Activated CD4-positive, CD25-positive, alpha-beta regulatory T cell treated with anti-CD3 and anti-CD28 coated beads, Interleukin-2, amount 50 U/mL, for 24 hours (primary cell): ENCODE data around the gene ZNF831.
A peak's percentile ranks its signal among the peaks of the same experiment; 100 is the strongest.

ENCODE experiments used
- ATAC-seq, 2 donors: fragments of 150-1000 bp; cut with Tn5 transposase; one replicate each; pipeline ENCODE4 v1.10.0; 2021; ENCODE audit warnings: mild to moderate bottlenecking in 1 of 2, moderate library complexity in 1 of 2

Gene ZNF831

GRCh38 chr20:59141818-59142581, 21.6 kb upstream of the ZNF831 start:
- ATAC-seq = no peak

DNA sequence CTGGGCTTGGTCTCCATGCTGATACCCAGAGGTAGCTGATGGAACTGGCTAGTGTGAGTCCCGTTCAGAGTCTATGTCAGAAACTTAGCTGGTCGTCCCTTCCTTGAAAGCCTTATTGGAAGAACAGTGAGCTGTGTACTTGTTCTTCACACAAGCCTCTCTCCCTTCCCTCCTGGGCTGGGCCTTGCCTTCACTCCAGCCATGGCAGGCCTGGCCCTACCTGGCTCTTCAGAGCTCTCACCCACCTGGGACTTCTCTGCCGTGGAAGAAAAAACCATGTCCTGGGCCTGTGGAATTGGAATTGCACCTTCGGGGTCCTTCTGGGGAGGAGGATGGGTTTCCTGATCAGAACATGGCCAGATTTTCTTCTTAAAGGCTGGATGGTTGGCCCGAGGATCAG, 20.3 kb upstream of the ZNF831 start:
- ATAC-seq = no peak

GRCh38 chr20:59144179-59144830, 19.3 kb upstream of the ZNF831 start:
- ATAC-seq = peak; percentile 74 to 75

- no peak for ATAC-seq
Observed at GRCh38 chr20:59144831-59145196, 18.8 kb upstream of the ZNF831 start.

GRCh38 chr20:59145247-59145923, 18.2 kb upstream of the ZNF831 start:
- ATAC-seq = no peak

DNA sequence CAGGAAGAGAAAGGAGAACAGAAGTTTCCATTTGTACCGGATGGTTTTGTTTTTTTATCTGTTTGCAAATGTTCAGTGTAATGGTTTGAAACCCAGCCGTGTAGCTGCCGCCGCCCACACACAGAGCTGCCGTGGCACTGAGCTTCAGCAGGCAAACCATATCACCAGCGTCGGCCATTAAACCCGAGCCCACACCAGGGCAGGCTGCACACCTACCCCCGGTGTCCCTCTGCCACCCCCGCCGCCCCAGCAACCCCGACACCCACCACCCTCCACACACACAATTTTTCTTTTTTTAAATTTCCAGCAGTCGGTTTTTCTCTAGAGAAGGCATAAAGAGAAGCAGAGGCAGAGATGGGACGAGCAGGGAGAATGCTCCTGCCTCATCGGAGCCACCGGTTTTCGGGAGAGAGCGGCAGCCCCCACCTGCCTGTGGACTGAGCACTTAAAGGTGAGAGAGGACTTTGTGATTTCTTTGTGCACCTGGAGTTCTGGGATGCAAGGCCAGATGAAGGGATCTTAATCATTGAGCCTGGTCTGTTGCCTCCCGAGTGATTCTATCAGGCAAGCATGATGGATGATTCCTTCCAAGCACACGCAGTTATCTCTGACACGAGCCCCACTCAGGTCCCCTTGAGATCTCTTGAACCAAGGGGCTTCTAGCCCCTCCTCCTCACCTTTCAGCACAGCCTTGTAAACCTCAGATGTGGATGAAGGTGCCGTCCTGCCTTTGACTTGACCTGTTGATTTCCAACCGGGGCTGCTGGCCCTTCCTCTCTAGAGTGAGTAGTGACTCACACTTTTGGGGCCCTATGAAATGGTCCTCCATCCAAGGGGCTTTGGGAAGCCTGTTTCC, 17.5 kb upstream of the ZNF831 start:
- peak; percentile 51 to 68 for ATAC-seq

DNA sequence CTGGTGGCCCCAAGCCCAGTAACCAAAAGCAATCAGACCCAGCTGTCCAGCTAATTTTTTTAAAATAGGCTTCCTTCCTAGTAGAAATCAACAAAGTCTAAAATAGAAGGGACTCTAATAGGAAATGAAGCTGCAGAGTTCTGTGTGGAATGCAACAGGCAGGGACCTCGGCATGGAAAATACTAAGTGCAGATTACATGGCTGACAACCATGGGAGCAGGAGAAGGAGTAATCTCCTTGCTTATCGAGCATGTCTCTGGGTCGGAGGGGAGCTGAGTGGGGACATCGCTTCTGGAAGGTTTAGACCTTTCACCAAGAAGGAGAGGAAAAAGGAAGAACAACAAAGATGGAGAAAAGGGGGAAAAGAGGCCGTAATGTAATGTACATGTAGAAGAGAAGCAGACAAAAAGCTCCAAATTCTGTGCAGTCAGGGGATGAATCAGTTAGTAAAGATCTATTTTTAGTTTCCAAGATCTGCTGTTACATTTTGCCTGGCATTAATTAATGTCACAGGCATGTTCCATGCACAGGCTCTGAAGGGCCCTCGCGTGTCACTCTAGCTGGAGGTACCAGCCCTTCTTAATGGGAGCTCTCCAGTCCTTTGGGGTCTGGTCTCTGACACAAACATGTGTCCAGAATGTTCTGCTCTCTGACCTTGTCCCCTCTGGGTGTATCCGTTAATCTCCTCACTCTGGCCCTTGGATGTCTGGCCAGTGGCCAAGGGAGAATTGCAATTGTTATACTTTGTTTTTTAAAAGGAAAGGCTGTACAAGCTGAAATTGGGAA, 16.6 kb upstream of the ZNF831 start:
- no peak for ATAC-seq

GRCh38 chr20:59147586-59147985, 16.0 kb upstream of the ZNF831 start:
- no peak for ATAC-seq

GRCh38 chr20:59148701-59149493, 14.7 kb upstream of the ZNF831 start:
- ATAC-seq = no peak

DNA sequence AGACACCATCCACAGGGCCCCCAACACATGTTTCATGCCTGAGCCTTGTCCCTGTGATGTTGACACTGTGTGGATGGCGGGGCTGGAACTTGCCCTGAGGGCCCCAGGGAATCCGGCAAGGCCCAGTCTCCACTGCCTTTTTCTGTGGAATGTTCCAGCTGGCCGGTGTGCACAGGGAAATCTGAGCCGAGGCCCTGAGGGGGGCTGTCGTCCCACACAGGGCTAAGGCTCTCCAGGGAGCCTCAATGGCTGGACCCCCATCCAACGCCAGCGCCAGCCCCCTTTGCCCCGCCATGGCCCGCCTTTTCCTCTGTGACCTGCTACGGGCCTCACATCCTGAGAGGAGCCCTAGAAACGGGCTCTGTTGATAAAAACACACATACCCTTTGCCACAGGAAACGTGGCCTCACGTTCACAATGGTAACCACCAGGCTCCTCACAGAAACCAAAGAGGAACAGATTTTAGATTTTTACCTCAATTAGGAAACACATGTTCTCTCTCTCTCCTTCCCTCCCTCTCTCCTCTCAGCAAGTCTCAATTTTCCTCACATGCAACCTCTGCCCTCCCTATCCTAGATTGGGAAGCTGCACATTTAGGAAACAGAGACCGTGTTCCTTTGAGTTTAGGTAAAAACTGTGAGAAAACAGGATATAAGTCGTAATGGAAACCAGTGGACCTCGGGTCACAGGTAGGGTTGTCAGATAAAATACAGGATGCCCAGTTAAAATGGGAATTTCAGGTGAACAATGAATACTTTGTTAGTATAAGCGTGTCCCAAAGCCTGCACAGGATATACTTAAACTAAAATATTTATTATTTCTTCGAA, 13.7 kb upstream of the ZNF831 start:
- ATAC-seq = peak; percentile 41 to 45

DNA sequence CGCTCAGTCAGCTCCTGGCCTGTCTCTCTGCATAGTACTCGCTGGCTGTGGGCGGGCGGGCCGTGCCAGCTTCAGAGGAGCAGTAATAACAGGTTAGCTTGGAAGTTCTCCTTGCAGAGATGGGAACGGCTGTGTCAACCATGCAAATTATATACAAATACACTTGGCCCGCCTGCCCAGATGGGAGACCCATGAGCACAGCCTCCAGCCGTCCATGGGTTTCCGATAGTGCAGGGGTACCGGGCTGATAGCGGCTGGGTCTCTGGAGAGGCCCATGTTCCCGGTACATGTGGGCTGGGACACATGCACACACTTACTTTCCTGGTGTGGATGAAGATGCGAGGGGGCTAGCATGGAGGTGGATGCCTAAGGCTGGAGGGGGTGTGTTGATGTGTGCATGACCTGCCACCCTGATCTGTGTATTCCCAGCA, 12.8 kb upstream of the ZNF831 start:
- ATAC-seq = no peak

- no peak for ATAC-seq
Observed at GRCh38 chr20:59151391-59151790, 12.2 kb upstream of the ZNF831 start.

- peak; percentile 88 to 90 for ATAC-seq
Observed at GRCh38 chr20:59151820-59152219, 11.8 kb upstream of the ZNF831 start.

DNA sequence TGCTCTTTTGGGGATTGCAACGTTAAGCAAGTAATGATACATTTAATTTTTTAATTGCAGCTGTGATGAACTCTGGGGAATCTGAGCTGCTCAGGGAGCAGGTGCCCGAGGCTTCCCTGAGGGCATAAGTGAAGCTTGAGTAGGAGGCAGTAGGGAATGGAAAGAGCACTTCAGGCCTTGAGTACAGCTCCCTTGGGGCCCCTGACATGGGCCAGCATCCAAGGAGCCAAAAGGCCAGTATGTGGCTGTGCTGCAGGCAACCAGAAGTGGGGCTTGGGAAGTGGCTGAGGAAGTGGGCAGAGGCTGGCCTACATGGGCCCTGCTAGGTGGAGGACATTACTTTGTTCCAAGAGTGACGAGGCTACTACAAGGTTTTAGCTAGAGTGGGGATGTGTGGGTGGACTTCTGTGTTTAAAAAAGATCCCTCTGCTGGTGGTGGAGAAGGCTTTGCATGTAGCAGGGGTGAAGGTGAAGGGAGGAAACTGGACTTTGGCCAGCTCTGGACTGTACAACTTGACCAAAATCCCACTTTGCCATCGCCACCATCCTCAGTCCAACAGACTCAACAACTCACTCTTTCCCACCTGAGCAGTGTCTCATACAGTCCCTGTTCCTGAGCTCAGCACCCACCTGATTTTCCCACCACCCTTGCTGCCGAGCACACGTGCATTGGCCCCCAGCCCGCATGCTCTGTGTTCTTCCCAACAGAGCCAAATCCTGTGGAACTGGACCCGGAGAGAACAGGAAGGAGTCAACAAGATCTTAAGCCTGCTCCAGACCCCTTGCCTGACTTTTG, 10.9 kb upstream of the ZNF831 start:
- no peak for ATAC-seq

GRCh38 chr20:59153355-59153681, 10.3 kb upstream of the ZNF831 start:
- no peak for ATAC-seq

DNA sequence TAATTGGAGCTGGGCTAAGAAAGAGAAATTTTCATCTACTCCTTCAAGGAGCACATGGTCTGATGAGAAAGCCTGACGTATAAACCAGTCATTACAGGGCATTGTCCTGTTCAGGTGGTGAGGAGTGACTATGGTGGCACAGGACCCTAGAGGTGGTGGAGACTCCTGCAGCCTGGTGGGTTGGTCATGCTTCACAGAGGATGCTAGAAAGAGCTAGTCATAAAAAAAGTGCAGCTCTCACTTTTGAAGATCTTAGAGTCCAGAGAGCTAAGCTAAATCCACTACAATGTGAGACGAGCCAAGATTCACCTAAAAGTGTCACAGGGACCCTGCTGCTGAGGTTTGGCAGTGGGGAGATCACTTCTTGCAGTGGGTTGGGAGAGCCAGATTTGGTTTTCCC, 9.8 kb upstream of the ZNF831 start:
- peak in 1 of 2 donors; percentile 18 for ATAC-seq

GRCh38 chr20:59154317-59155013, 9.2 kb upstream of the ZNF831 start:
- ATAC-seq = no peak

- no peak for ATAC-seq
Observed at GRCh38 chr20:59157064-59157463, 6.6 kb upstream of the ZNF831 start.

- ATAC-seq = no peak
Observed at GRCh38 chr20:59157531-59157930, 6.1 kb upstream of the ZNF831 start.
